H1 (cell line): ENCODE data around the gene PFDN6. TPM values are rescaled to one million over a fixed set of nuclear protein-coding genes. Genes with fewer than 3 reads are reported as not detected.
A peak's percentile ranks its signal among the peaks of the same experiment; 100 is the strongest.

Experiments used
- CTCF ChIA-PET: fragments of 300-600 bp; sonication (Branson Sonifier 250); formaldehyde crosslinking; loops from one replicate; lab custom pipeline; 2021; ENCODE audit not compliant: partially characterized antibody; lab: Charles Lee
- POLR2A ChIA-PET: fragments of 300-600 bp; sonication (Branson Sonifier 250); formaldehyde crosslinking; loops from one replicate; lab custom pipeline; 2021; ENCODE audit warnings: inconsistent platforms; ENCODE audit not compliant: partially characterized antibody; lab: Charles Lee
- DNase-seq, 2 experiments: peaks; one replicate each; pipeline versions ENCODE4 v3.0.0 to v3.0.0-alpha.2; 2010 to 2022; ENCODE audit warnings: low spot score in 2 of 2, low read depth in 1 of 2, mixed read lengths in 1 of 2
- FAIRE-seq: peaks from 2 replicates; lab custom pipeline; 2011; peaks lifted over from hg19 to GRCh38; lab: Jason Lieb, UNC
- H2AFZ ChIP-seq: 2 replicates; pipeline ENCODE4 v1.8.1; 2012; ENCODE audit warnings: low read length, inconsistent platforms
- H2AK5ac ChIP-seq: 2 replicates; pipeline ENCODE4 v1.6.1; 2013; ENCODE audit warnings: low read depth, low read length
- H2BK120ac ChIP-seq: replicated peaks from 2 replicates; pipeline ENCODE3; 2013; ENCODE audit warnings: low read depth, low read length, inconsistent platforms
- H2BK12ac ChIP-seq: 2 replicates; pipeline ENCODE4 v1.6.1; 2013; ENCODE audit warnings: low read depth, low read length
- H2BK15ac ChIP-seq: 2 replicates; pipeline ENCODE4 v1.6.1; 2013; ENCODE audit warnings: low read length
- H2BK20ac ChIP-seq: 2 replicates; pipeline ENCODE4 v1.6.1; 2013; ENCODE audit warnings: low read length
- H2BK5ac ChIP-seq: 2 replicates; pipeline ENCODE4 v1.6.1; 2013; ENCODE audit warnings: low read depth, low read length
- H3K14ac ChIP-seq: 2 replicates; pipeline ENCODE4 v1.6.1; 2013; ENCODE audit warnings: inconsistent platforms; ENCODE audit not compliant: insufficient read length
- H3K18ac ChIP-seq: 2 replicates; pipeline ENCODE4 v1.6.1; 2013; ENCODE audit warnings: low read length; ENCODE audit errors: extremely low read depth
- H3K23ac ChIP-seq: 2 replicates; pipeline ENCODE4 v1.6.1; 2013; ENCODE audit warnings: inconsistent platforms; ENCODE audit not compliant: insufficient read length
- H3K23me2 ChIP-seq: 2 replicates; pipeline ENCODE4 v1.6.1; 2013; ENCODE audit warnings: low read depth, low read length
- H3K27ac ChIP-seq: 2 replicates; pipeline ENCODE4 v1.6.1; 2011; ENCODE audit warnings: low read depth, low read length, inconsistent platforms
- H3K27me3 ChIP-seq, 4 experiments: replicated peaks in 1 of 4; 1 replicate in 1 of 4; 2 replicates in 3 of 4; pipeline versions ENCODE4 v1.6.1 to v1.8.1; 2011 to 2013; ENCODE audit warnings: low read length in 3 of 4, mild to moderate bottlenecking in 3 of 4, inconsistent platforms in 2 of 4, mixed read lengths in 2 of 4, moderate library complexity in 1 of 4; ENCODE audit not compliant: control insufficient read depth in 3 of 4, insufficient read depth in 3 of 4; ENCODE audit errors: extremely low read depth in 1 of 4
- H3K36me3 ChIP-seq, 4 experiments: 2 replicates each; pipeline versions ENCODE4 v1.6.1 to v1.8.1; 2011 to 2013; ENCODE audit warnings: mild to moderate bottlenecking in 4 of 4, low read length in 3 of 4, moderate library complexity in 2 of 4, control low read depth in 1 of 4, inconsistent platforms in 1 of 4; ENCODE audit not compliant: insufficient read depth in 4 of 4, control insufficient read depth in 2 of 4
- H3K4ac ChIP-seq: replicated peaks from 2 replicates; pipeline ENCODE3; 2013; ENCODE audit warnings: low read length, low read depth, mixed read lengths, inconsistent platforms; ENCODE audit not compliant: insufficient read length
- H3K4me1 ChIP-seq, 4 experiments: replicated peaks in 1 of 4; 1 replicate in 1 of 4; 2 replicates in 3 of 4; pipeline versions ENCODE4 v1.6.1 to v1.8.1; 2011 to 2013; ENCODE audit warnings: low read length in 3 of 4, inconsistent platforms in 2 of 4, mixed read lengths in 1 of 4; ENCODE audit not compliant: insufficient read depth in 4 of 4, control insufficient read depth in 3 of 4
- H3K4me2 ChIP-seq, 2 experiments: 2 replicates each; pipeline versions ENCODE4 v1.6.1 to v1.8.1; 2011 to 2013; ENCODE audit warnings: low read depth in 2 of 2, low read length in 2 of 2, control low read depth in 1 of 2, inconsistent platforms in 1 of 2, mild to moderate bottlenecking in 1 of 2; ENCODE audit not compliant: insufficient read depth in 1 of 2
- H3K4me3 ChIP-seq, 4 experiments: fragments of 200-600, 300-600 bp in 1 of 4; sonication (generic), shearing (Covaris generic), sonication (Bioruptor Twin) in 1 of 4; 2 replicates each; pipeline versions ENCODE4 v1.5.1 to v1.8.1; 2011 to 2016; ENCODE audit warnings: low read length in 4 of 4, low read depth in 3 of 4, control low read depth in 2 of 4, inconsistent platforms in 2 of 4, mild to moderate bottlenecking in 2 of 4, mixed read lengths in 1 of 4, moderate library complexity in 1 of 4; ENCODE audit not compliant: insufficient read depth in 2 of 4; ENCODE audit errors: extremely low read depth in 1 of 4
- H3K56ac ChIP-seq: replicated peaks from 2 replicates; pipeline ENCODE3; 2013; ENCODE audit warnings: low read depth, mild to moderate bottlenecking, mixed read lengths, low read length, inconsistent platforms; ENCODE audit not compliant: insufficient read length
- H3K79me1 ChIP-seq: 2 replicates; pipeline ENCODE4 v1.6.1; 2013; ENCODE audit warnings: low read depth, low read length, control low read depth
- H3K79me2 ChIP-seq, 2 experiments: 2 replicates each; pipeline versions ENCODE4 v1.6.1 to v1.8.1; 2012 to 2013; ENCODE audit warnings: low read length in 2 of 2, mild to moderate bottlenecking in 2 of 2, inconsistent platforms in 1 of 2; ENCODE audit not compliant: insufficient read depth in 2 of 2, control insufficient read depth in 1 of 2
- H3K9ac ChIP-seq, 4 experiments: replicated peaks in 1 of 4; 1 replicate in 1 of 4; 2 replicates in 3 of 4; pipeline versions ENCODE4 v1.6.1 to v1.8.1; 2011 to 2013; ENCODE audit warnings: low read depth in 3 of 4, low read length in 3 of 4, control low read depth in 2 of 4, mild to moderate bottlenecking in 2 of 4, moderate library complexity in 2 of 4, inconsistent platforms in 1 of 4; ENCODE audit errors: extremely low read depth in 1 of 4
- H3K9me3 ChIP-seq, 2 experiments: 2 replicates each; pipeline versions ENCODE4 v1.6.1 to v1.8.1; 2012 to 2013; ENCODE audit warnings: mild to moderate bottlenecking in 2 of 2, moderate library complexity in 2 of 2, control low read depth in 1 of 2, inconsistent platforms in 1 of 2, low read depth in 1 of 2, low read length in 1 of 2, mixed read lengths in 1 of 2; ENCODE audit not compliant: insufficient read depth in 2 of 2
- H4K20me1 ChIP-seq, 2 experiments: replicated peaks in 1 of 2; 2 replicates each; pipeline versions ENCODE3 to v1.8.1; 2011 to 2013; ENCODE audit warnings: inconsistent platforms in 2 of 2, low read length in 2 of 2, mild to moderate bottlenecking in 1 of 2; ENCODE audit not compliant: insufficient read depth in 2 of 2, control insufficient read depth in 1 of 2
- H4K5ac ChIP-seq: 2 replicates; pipeline ENCODE4 v1.6.1; 2013; ENCODE audit warnings: low read length, low read depth, mixed read lengths, inconsistent platforms; ENCODE audit not compliant: insufficient read length
- H4K8ac ChIP-seq: 2 replicates; pipeline ENCODE4 v1.8.0; 2013; ENCODE audit warnings: mild to moderate bottlenecking, moderate library complexity, low read length, inconsistent platforms; ENCODE audit not compliant: insufficient read depth; ENCODE audit errors: extremely low read depth
- H4K91ac ChIP-seq: replicated peaks from 2 replicates; pipeline ENCODE3; 2013; ENCODE audit warnings: low read length, mixed read lengths, inconsistent platforms; ENCODE audit not compliant: insufficient read length
- EZH2 ChIP-seq: fragments of 200-600 bp; sonication (generic); IDR thresholded peaks from 2 replicates; pipeline ENCODE4 v1.7.1; 2012; ENCODE audit warnings: low read depth, mild to moderate bottlenecking, moderate library complexity, low read length, inconsistent platforms; ENCODE audit not compliant: severe bottlenecking
- KDM1A ChIP-seq: fragments of 200-600, 300-600 bp; sonication (generic); IDR thresholded peaks from 2 replicates; pipeline ENCODE4 v1.7.1; 2016; ENCODE audit warnings: mild to moderate bottlenecking, low read length, borderline replicate concordance
- POLR2AphosphoS5 ChIP-seq: IDR thresholded peaks from 2 replicates; pipeline ENCODE4 v1.6.1; 2011; ENCODE audit warnings: low read depth, low read length
- WGBS, 2 experiments: shearing (Covaris generic) in 1 of 2; methylation state at CpG; one replicate each; pipeline versions ENCODE4 v1.1.6 to v1.1.7; 2013 to 2015; ENCODE audit warnings: low lambda C conversion rate in 2 of 2, mixed read lengths in 2 of 2, inconsistent platforms in 1 of 2, low coverage in 1 of 2, missing lambda C conversion rate in 1 of 2; ENCODE audit not compliant: insufficient replicate concordance in 2 of 2, insufficient coverage in 1 of 2, insufficient read length in 1 of 2; ENCODE audit errors: extremely low coverage in 1 of 2, missing lambda C conversion rate in 1 of 2; 5-methylcytosine and 5-hydroxymethylcytosine counted together
- polyA plus RNA-seq, 7 experiments: library from polyadenylated mRNA; depleted of rRNA in 3 of 7; stranded (reverse) in 5 of 7; unstranded in 2 of 7; fragments of >200 nt in 5 of 7; fragments of 200-250 nt in 2 of 7; gene quantifications; 1 replicate in 5 of 7; 2 replicates in 1 of 7; 4 replicates in 1 of 7; pipeline versions ENCODE4 v1.2.1 to v1.2.3, GENCODE V29; 2011 to 2013; ENCODE audit warnings: missing spikeins in 2 of 7, mixed read lengths in 2 of 7
- total RNA-seq: library from RNA; stranded (reverse); fragmentation: NEBNext Ultra II Directional; extraction: Animal tissue kit (Norgen Biotek cat#: 25700); gene quantifications from 2 replicates; pipeline ENCODE4 v1.2.1, GENCODE V29; 2021

The PFDN6 gene
- total and polyA plus RNA-seq, 2 of the 8 experiments (the other 6 are each of a cell fraction or from before 2014, with no cell fraction given), result 32.0 to 95.7 TPM

- Histone ChIP-seq H2BK5ac (no peak overlapping the region; the same call in 1 of the 2 replicates), H3K79me2 (peaks cover 0 to 31% of the 10 kb centered on the region in 2 experiments; a peak in 3 of 4 replicates), H4K8ac (no peak overlapping the region), H3K4me2 (peak overlapping the region; percentile 65 to 66), H3K79me1 (peaks cover 7% of the 10 kb centered on the region; the same call in 1 of the 2 replicates), H3K4me3 (peak overlapping the region; percentile 49 to 82 (median 64)), H2BK12ac (no peak overlapping the region), H3K9me3 (no peaks in the 10 kb centered on the region; a peak in 1 of 4 replicates), H3K23ac (no peak overlapping the region), H2AFZ (no peak overlapping the region), H4K5ac (no peak overlapping the region), H2AK5ac (no peak overlapping the region), H3K27ac (no peak overlapping the region), H2BK120ac (no peak overlapping the region), H3K23me2 (peaks cover 32% of the 10 kb centered on the region), H3K4ac (no peak overlapping the region), H2BK15ac (no peak overlapping the region), H3K27me3 (no peaks in the 10 kb centered on the region), H3K36me3 (peaks cover 10 to 31% (median 21%) of the 10 kb centered on the region in 4 experiments; a peak in 7 of 8 replicates), H3K4me1 (peaks cover 0 to 35% (median 22%) of the 10 kb centered on the region in 4 experiments; a peak in 6 of 7 replicates), H3K14ac (no peak overlapping the region), H4K91ac (no peak overlapping the region), H2BK20ac (no peak overlapping the region), H3K56ac (no peak overlapping the region), H4K20me1 (peaks cover 2 to 5% of the 10 kb centered on the region in 2 experiments), H3K18ac (no peak overlapping the region), H3K9ac (no peak overlapping the region)
- ChIA-PET POLR2A (interaction anchor here (0.6 to 3.5 kb wide), 16 partner anchors 9 to 345 kb away, joined by 3 to 25 read pairs (median 4); partner anchors contain the start of genes B3GALT4, RGL2, RPS18 and VPS52), CTCF (interaction anchor here (0.7 to 2.7 kb wide), 7 partner anchors 11 to 108 kb away, joined by 3 to 8 read pairs (median 3); partner anchors contain the start of genes CUTA and RGL2)
- no peak for FAIRE-seq
- TF ChIP-seq EZH2 (no peak), KDM1A (no peak), POLR2AphosphoS5 (no peak)
- DNase-seq, result peak in 1 of 2 experiments; percentile 83
- WGBS, 2 experiments, result no CpG with 5 or more reads among the region's 27 CpGs
Measured at GRCh38 chr6:33317419-33317668, 27.9 kb downstream of the PFDN6 start.
